Fibroblast of skin of left biceps (primary cell): ENCODE results near the gene UBE2Q2.
A peak's percentile ranks its signal among the peaks of the same experiment; 100 is the strongest.
"Not testable (repeated sequence)": the region's sequence is repeated elsewhere in the genome, so short reads cannot be mapped to it uniquely, and the experiment has no call there.

Experiments
- DNase-seq, 2 experiments: peaks; one replicate each; pipeline ENCODE4 v3.0.0-alpha.2; 2013; ENCODE audit warnings: low read depth in 2 of 2

UBE2Q2 gene

GRCh38 chr15:75842722-75843677 lies at the start of gene UBE2Q2:
Gene UBE2Q2 (plus strand): TSS chr15:75843447. CDS start chr15:75843667, 220 bp downstream.
- DNase-seq: peak in 1 of 2 experiments; percentile 41

GRCh38 chr15:75796321-75796720 lies 46.9 kb upstream of the UBE2Q2 start:
- no peak for DNase-seq

- DNase-seq: not testable (repeated sequence)
Measured at GRCh38 chr15:75797146-75797545, 46.1 kb upstream of the UBE2Q2 start.

- DNase-seq: no peak
Measured at GRCh38 chr15:75799190-75799589, 44.1 kb upstream of the UBE2Q2 start.

- DNase-seq: not testable (repeated sequence)
Measured at GRCh38 chr15:75800409-75800808, 42.8 kb upstream of the UBE2Q2 start.

- DNase-seq: peak; percentile 14 to 21
Measured at GRCh38 chr15:75801859-75802593, 41.2 kb upstream of the UBE2Q2 start.

GRCh38 chr15:75807486-75807885 lies 35.8 kb upstream of the UBE2Q2 start:
- not testable (repeated sequence) for DNase-seq

- DNase-seq: not testable (repeated sequence)
Measured at GRCh38 chr15:75808009-75808408, 35.2 kb upstream of the UBE2Q2 start.

GRCh38 chr15:75808563-75808962 lies 34.7 kb upstream of the UBE2Q2 start:
- no peak for DNase-seq

GRCh38 chr15:75809986-75810750 lies 33.1 kb upstream of the UBE2Q2 start:
- DNase-seq: no peak

GRCh38 chr15:75810874-75811498 lies 32.3 kb upstream of the UBE2Q2 start:
- no peak for DNase-seq

GRCh38 chr15:75811626-75812025 lies 31.6 kb upstream of the UBE2Q2 start:
- no peak for DNase-seq

GRCh38 chr15:75814794-75815193 lies 28.5 kb upstream of the UBE2Q2 start:
- no peak for DNase-seq

- no peak for DNase-seq
Measured at GRCh38 chr15:75815811-75816719, 27.2 kb upstream of the UBE2Q2 start.

- no peak for DNase-seq
Measured at GRCh38 chr15:75817138-75817935, 25.9 kb upstream of the UBE2Q2 start.

GRCh38 chr15:75820206-75820605 lies 23.0 kb upstream of the UBE2Q2 start:
- no peak for DNase-seq

GRCh38 chr15:75821786-75822345 lies 21.4 kb upstream of the UBE2Q2 start:
- no peak for DNase-seq

GRCh38 chr15:75822685-75823278 lies 20.5 kb upstream of the UBE2Q2 start:
- DNase-seq: no peak
